NCI-H2081 treated with DMSO at 0.1 percent for 48 hours (cell line): Measurements from ENCODE around the gene PPP1R8.
"Not testable (repeated sequence)": the region's sequence is repeated elsewhere in the genome, so short reads cannot be mapped to it uniquely, and the experiment has no call there.

ENCODE experiments used
- DNase-seq: peaks from one replicate; lab custom pipeline; 2025; lab: John Stamatoyannopoulos, UW

Gene PPP1R8

DNA sequence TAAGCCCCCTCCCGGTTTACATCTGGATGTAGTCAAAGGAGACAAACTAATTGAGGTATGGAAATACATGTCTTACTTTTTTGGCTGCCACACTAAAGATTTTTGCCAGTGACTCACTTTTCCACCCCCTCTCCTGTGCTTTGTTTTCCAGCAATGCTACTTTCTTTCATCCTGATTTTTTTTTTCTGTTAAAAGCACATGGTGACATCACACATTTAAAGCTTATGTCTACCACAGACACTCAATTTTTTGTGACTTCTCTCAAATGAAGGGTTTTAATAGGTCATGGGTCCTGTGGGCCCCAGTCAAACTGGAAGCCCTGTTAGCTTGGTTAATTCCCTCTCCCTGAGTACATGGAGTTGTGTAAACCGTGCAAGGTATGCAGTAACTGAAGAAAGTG is 2.2 kb downstream of the PPP1R8 start:
- no peak for DNase-seq

GRCh38 chr1:27833470-27833869 is 2.9 kb downstream of the PPP1R8 start:
- DNase-seq = no peak

DNA sequence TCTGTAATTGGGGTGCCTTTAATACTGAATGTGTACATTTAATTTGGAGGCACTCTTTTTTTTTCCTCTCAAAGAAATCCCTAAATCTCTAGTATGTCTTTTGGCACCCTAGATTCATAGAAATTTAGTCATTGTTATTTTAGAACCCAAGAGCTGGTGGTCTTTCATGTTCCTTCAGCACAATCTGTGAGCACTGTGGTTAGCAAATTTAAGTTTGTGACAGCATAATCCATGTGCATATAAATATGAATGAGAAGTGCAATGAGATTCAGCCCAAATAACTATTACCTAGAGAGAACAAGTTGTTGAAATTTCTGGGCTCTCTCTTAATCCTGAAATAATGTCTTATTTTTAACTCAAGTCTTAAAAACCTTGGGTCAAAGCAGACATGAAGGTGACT is 4.5 kb downstream of the PPP1R8 start:
- no peak for DNase-seq

- DNase-seq = no peak
These were observed 4.9 kb downstream of the PPP1R8 start for GRCh38 chr1:27835501-27835900.

- DNase-seq = no peak
These were observed 19.4 kb downstream of the PPP1R8 start for GRCh38 chr1:27849951-27850350.

- DNase-seq = no peak
These were observed 24.5 kb downstream of the PPP1R8 start for GRCh38 chr1:27855085-27855484.

DNA sequence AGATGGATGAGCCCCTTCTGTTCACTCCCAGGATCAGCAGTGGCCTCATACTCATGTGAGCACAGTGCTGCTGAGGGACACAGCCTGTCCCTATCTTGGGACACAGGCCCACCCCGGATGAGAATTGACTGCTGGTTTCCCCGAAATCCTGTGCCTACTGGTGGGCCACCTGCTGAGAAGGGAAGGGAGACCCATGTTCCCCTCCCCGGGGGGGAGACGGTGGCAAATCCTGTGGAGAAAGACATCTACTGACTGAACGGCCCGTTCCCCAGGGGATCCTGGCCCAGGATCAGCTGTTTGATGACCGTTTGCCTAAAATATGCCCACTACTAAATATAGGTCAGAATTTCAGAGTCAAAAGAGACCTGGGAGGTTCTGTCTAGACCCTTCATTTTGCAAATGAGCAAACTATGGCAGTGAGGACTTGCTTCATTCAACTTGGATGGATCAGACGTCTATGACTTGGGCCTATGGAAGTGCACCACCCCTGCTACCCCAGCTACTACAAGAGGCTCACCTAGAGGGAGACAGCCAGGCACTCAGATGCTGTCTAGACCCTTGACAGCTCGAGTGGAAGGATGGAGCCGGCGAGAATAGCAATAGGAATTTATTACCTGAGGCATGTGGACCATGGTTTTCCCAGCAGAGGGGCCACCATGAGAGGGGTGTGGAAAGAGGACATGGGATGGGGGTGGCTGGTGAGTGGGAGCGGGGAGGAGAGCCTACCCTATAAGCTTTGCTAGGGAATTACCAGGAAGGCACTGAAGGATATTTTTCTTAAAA is 26.2 kb downstream of the PPP1R8 start:
- DNase-seq = no peak

DNA sequence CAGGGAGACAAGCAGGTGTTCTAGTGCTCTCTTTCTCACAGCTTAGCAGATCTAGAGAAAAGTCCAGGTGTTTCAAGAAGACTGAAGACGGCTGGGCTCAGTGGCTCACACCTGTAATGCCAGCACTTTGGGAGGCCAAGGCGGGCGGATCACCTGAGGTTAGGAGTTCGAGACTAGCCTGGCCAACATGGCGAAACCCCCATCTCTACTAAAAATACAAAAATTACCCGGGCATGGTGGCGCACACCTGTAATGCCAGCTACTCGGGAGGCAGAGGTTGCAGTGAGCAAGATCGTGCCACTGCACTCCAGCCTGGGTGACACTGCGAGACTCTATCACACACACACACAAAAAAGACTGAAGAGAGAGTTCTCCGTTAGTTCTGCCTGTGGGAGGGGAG is 27.0 kb downstream of the PPP1R8 start:
- not testable (repeated sequence) for DNase-seq

DNA sequence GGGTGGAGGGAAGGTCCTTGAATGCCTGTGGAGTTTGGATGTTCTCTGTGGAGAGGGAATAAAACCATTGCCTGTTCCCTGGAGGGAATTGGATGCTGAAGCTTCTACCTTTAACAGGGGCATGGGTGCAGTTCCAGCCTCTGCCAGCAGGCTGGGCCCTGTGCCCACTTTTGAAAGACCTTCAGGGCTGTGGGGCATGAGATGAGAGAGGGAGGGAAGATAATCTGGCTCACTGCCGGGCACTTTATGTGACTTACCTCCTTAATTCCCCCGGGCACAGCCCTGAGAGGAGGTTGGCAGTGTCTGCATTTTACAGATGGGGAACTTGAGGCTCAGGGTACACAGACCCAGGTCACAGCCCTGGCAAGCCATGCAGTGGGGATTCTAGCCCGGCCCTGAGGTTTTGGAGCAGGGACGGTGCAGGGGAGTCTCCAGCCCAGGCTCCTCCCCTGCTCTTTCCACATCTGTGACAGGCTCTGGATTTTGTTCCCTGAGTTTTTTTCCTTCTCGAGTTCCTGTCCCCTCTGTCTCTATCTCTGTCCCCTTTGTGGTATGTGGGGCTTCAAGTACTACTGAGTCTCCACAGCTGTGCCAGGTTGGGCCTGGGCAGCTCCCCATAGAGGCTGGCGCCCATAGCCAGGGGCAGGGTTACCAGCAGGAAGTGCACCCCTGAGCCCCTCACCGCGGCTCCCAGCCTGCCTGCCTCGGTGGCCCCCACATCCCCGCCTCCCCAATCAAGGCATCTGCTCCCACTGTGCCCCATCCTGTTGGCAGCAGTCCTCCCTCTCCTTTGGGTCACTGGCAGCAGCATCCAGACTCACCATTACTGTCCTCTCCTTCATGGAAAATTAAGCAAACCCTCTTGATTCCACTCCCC is 27.7 kb downstream of the PPP1R8 start:
- DNase-seq = peak; percentile 34

DNA sequence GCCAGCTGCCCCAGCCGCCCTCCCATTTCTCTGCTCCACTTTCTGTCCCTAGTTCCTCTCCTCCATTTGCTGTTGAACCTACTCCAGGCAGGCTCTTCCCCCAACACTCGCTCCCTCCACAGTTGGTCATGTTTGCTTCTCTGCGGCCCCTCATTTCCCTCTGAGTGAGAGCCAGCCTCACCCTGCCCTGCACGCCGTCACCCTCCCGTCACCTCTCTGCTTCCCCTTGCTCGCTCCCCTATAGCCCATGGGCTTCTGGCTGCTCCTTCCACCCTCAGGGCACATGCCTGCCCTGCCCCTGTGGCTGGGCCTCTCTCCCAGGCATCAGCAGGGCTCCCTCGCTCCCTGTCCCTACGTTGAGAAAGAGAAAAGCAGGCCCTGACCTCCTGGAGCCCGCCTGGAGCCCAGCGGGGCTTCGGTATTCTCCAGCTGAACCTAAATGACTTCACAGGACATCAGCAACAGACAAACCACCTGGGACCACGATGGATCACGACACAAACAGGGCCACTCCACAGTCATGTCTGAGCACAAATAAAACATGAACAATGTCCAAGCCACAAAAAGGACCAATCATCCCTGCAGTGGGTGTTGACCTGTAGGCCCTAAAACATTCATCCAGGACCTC is 28.5 kb downstream of the PPP1R8 start:
- no peak for DNase-seq

GRCh38 chr1:27861436-27861835 is 30.9 kb downstream of the PPP1R8 start:
- no peak for DNase-seq

DNA sequence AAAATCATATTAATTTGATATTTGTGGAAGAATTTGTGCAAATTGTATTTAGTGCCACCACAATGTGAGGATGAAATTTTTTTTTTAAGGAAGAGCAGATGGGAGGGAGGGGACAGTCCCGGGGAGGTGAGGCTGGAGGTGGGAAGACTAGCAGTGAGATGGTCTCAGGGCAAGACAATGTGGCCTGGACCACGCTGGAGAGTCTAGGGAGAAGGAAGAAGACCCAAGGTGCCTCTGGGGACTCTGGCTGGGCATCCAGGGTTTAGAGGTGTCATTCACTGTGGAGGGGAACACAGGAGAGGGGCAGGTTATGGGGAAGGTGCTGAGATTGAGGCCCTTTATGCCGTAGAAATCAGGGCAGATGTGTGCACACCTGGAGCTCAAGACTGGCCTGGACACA is 31.4 kb downstream of the PPP1R8 start:
- DNase-seq = no peak

- DNase-seq = no peak
These were observed 32.3 kb downstream of the PPP1R8 start for GRCh38 chr1:27862671-27863537.

- no peak for DNase-seq
These were observed 32.9 kb downstream of the PPP1R8 start for GRCh38 chr1:27863538-27863915.

DNA sequence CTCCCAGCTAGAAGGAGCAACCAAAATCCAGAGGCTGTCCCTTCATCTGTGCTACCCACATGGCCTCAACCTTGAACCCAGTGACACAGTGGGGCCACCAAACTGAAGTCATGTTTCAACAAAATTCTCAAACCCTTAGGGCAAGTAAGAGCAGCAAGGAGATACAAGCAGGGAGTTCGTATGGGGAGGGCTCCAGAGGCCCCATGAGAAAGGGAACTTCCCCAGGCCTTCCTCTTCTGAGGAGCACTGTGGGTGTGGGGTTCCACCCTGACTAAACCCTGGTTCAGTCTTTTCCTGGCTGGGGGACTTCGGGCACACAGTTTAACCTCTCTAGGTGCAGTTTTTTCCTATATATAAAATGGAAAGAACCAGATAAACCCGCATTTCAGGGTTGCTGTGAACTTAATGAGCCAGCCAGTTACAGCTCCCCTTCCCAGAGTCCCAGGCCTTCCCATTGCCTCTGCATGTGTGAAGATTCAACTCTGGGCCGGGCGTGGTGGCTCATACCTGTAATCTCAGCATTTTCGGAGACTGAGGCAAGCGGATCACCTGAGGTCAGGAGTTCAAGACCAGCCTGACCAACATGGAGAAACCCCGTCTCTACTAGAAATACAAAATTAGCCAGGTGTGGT is 33.8 kb downstream of the PPP1R8 start:
- DNase-seq = no peak

- DNase-seq = no peak
These were observed 35.2 kb downstream of the PPP1R8 start for GRCh38 chr1:27865821-27866220.

- DNase-seq = no peak
These were observed 38.0 kb downstream of the PPP1R8 start for GRCh38 chr1:27868556-27868931.

- DNase-seq = no peak
These were observed 38.5 kb downstream of the PPP1R8 start for GRCh38 chr1:27868932-27869718.

DNA sequence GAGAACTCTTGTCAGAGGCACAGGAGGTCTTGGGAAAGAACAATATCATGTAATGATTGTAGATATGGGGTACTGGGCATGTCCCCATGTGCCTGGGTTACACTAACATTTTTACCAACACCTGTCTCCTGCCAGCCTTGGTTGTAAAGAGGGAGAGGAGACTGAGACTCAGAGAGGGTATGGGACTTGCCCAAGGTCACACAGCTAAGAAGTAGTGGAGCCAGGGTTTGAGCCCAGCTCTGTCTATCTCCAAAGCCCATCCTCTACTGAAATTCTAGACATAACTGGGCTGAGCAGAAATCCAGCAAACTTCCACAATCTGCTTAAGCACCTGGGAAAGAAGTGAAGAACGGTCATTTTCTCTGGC is 39.1 kb downstream of the PPP1R8 start:
- no peak for DNase-seq

GRCh38 chr1:27871076-27871475 is 40.5 kb downstream of the PPP1R8 start:
- DNase-seq = not testable (repeated sequence)
